PC-3 (cell line): ENCODE measurements around the gene CDAN1. TPM values are rescaled to one million over a fixed set of nuclear protein-coding genes. Genes with fewer than 3 reads are reported as not detected.
"Not testable (repeated sequence)": the region's sequence is repeated elsewhere in the genome, so short reads cannot be mapped to it uniquely, and the experiment has no call there.

ENCODE experiments used
- ATAC-seq: fragments of 200-7000 bp; cut with Tn5 transposase; 2 replicates; pipeline ENCODE4 v1.9.1; 2020; ENCODE audit warnings: mild to moderate bottlenecking, moderate library complexity
- BruUV-seq: library from RNA; stranded (reverse); fragments of 400-500 nt; replicated peaks from 2 replicates; lab custom pipeline; 2021; lab: Mats Ljungman, UMichigan
- CTCF ChIA-PET: fragments of 300-600 bp; sonication (Branson Sonifier 250); formaldehyde crosslinking; loops from one replicate; lab custom pipeline; 2022; ENCODE audit warnings: antibody characterized with exemption; lab: Charles Lee
- POLR2A ChIA-PET: fragments of 300-600 bp; sonication (Branson Sonifier 250); formaldehyde crosslinking; loops from one replicate; lab custom pipeline; 2022; ENCODE audit warnings: antibody characterized with exemption; ENCODE audit not compliant: unreplicated experiment; lab: Charles Lee
- DNase-seq: peaks from one replicate; pipeline ENCODE4 v3.0.0-alpha.2; 2015
- H2AFZ ChIP-seq: fragments of 300-600 bp; sonication (generic); 2 replicates; pipeline ENCODE4 v1.6.0; 2016; ENCODE audit warnings: antibody characterized with exemption, low read length
- H3F3A ChIP-seq: fragments of 300-600 bp; sonication (generic); one replicate; pipeline ENCODE4 v1.6.0; 2017; ENCODE audit warnings: antibody characterized with exemption, low read length, control low read depth, mild to moderate bottlenecking; ENCODE audit not compliant: unreplicated experiment
- H3K27ac ChIP-seq: fragments of 300-600 bp; sonication (generic); 2 replicates; pipeline ENCODE4 v1.5.1; 2016; ENCODE audit warnings: mild to moderate bottlenecking, low read length
- H3K27me3 ChIP-seq: fragments of 300-600 bp; sonication (generic); 2 replicates; pipeline ENCODE4 v1.6.1; 2016; ENCODE audit warnings: low read length, mixed read lengths
- H3K36me3 ChIP-seq: fragments of 300-600 bp; sonication (generic); 2 replicates; pipeline ENCODE4 v1.6.1; 2016; ENCODE audit warnings: low read depth, mixed run types, low read length, mixed read lengths
- H3K4me1 ChIP-seq: fragments of 300-600 bp; sonication (generic); 2 replicates; pipeline ENCODE4 v1.5.1; 2016; ENCODE audit warnings: low read length; ENCODE audit not compliant: insufficient read depth
- H3K4me2 ChIP-seq: fragments of 300-600 bp; sonication (generic); 2 replicates; pipeline ENCODE4 v1.6.0; 2016; ENCODE audit warnings: low read length
- H3K4me3 ChIP-seq: fragments of 300-600 bp; sonication (generic); 2 replicates; pipeline ENCODE4 v1.5.1; 2016; ENCODE audit warnings: mild to moderate bottlenecking, low read length, mixed read lengths
- H3K79me2 ChIP-seq: fragments of 300-600 bp; sonication (generic); 2 replicates; pipeline ENCODE4 v1.6.1; 2017; ENCODE audit warnings: low read length, mixed read lengths
- H3K9ac ChIP-seq: fragments of 300-600 bp; sonication (generic); 2 replicates; pipeline ENCODE4 v1.6.0; 2016; ENCODE audit warnings: mild to moderate bottlenecking, low read length
- H3K9me2 ChIP-seq: fragments of 300-600 bp; sonication (generic); replicated peaks from 2 replicates; pipeline ENCODE4 v1.6.1; 2016; ENCODE audit warnings: mixed run types, low read length, mixed read lengths
- H3K9me3 ChIP-seq: fragments of 300-600 bp; sonication (generic); 2 replicates; pipeline ENCODE4 v1.6.1; 2016; ENCODE audit warnings: low read length, mixed read lengths
- H4K20me1 ChIP-seq: fragments of 300-600 bp; sonication (generic); 2 replicates; pipeline ENCODE4 v1.6.1; 2016; ENCODE audit warnings: low read length, mixed read lengths
- CTCF ChIP-seq: fragments of 300-600 bp; sonication (generic); conservative IDR thresholded peaks from 2 replicates; pipeline ENCODE4 v1.5.1; 2017; ENCODE audit warnings: antibody characterized with exemption, low read depth, mild to moderate bottlenecking, low read length
- EZH2 ChIP-seq: fragments of 300-600 bp; sonication (generic); IDR thresholded peaks from one replicate; pipeline ENCODE4 v1.6.1; 2017; ENCODE audit warnings: antibody characterized with exemption, mild to moderate bottlenecking, low read length; ENCODE audit not compliant: unreplicated experiment
- EZH2phosphoT487 ChIP-seq: fragments of 300-600 bp; sonication (generic); IDR thresholded peaks from 2 replicates; pipeline ENCODE4 v1.6.1; 2018; ENCODE audit warnings: mild to moderate bottlenecking, antibody characterized with exemption, low read length, borderline replicate concordance
- intact Hi-C: fragments of 100-400 bp; cut with micrococcal nuclease; formaldehyde crosslinking; loops from 2 replicates; pipeline ENCODE4 v1.9.0; 2023
- total RNA-seq: library from RNA; depleted of rRNA; stranded (reverse); fragments of >200 nt; gene quantifications from 2 replicates; pipeline ENCODE4 v1.2.3, GENCODE V29; 2014

The CDAN1 gene
- total RNA-seq, 1 experiment from 2014 or later: 38.6 TPM

- H3K9me2 ChIP-seq: no peaks in the 10 kb centered on the region
- no peaks in the 10 kb centered on the region for H3K27me3 ChIP-seq
- ChIA-PET CTCF (no interaction called here), POLR2A (no interaction called here)
- no peak for ATAC-seq
- H2AFZ ChIP-seq: no peak overlapping the region
- TF ChIP-seq EZH2 (no peak), EZH2phosphoT487 (no peak)
- peaks cover 11% of the 10 kb centered on the region; the same call in 1 of the 2 replicates for H3K4me1 ChIP-seq
- H3K9me3 ChIP-seq: no peaks in the 10 kb centered on the region
- no peak for DNase-seq
- no peaks in the 10 kb centered on the region for H3K36me3 ChIP-seq
- no peak overlapping the region for H3K4me3 ChIP-seq
- no peaks in the 10 kb centered on the region for H3F3A ChIP-seq
- no peaks in the 10 kb centered on the region for H3K79me2 ChIP-seq
- H3K27ac ChIP-seq: no peak overlapping the region
- intact Hi-C loops: no loop called here
- no peak overlapping the region for H3K9ac ChIP-seq
- no peak overlapping the region for H3K4me2 ChIP-seq
- no peaks in the 10 kb centered on the region for H4K20me1 ChIP-seq
- BruUV-seq: no TSS peak
These were observed 55.8 kb downstream of the CDAN1 start for GRCh38 chr15:42681119-42681518.

- H3K9ac ChIP-seq, H3K9me3 ChIP-seq, H3K79me2 ChIP-seq, H2AFZ ChIP-seq, BruUV-seq, H3K4me2 ChIP-seq, H4K20me1 ChIP-seq, POLR2A ChIA-PET, H3K36me3 ChIP-seq, CTCF ChIA-PET, H3F3A ChIP-seq, H3K9me2 ChIP-seq, H3K27me3 ChIP-seq, intact Hi-C loops, H3K4me3 ChIP-seq: not testable (repeated sequence)
- H3K27ac ChIP-seq: 0 out of 2 replicates have a peak overlapping the region, but pooled peaks have one; percentile 19
- DNase-seq (peak; percentile 80), ATAC-seq (peak; percentile 86)
- peaks cover 11% of the 10 kb centered on the region; the same call in 1 of the 2 replicates for H3K4me1 ChIP-seq
These were observed 56.8 kb downstream of the CDAN1 start for GRCh38 chr15:42680142-42680482.

- Histone ChIP-seq H3K4me3 (no peak overlapping the region), H3K9me2 (no peaks in the 10 kb centered on the region), H3K4me1 (peaks cover 11% of the 10 kb centered on the region; the same call in 1 of the 2 replicates), H3K9me3 (no peaks in the 10 kb centered on the region), H4K20me1 (no peaks in the 10 kb centered on the region), H3K4me2 (no peak overlapping the region), H3K9ac (no peak overlapping the region), H3K79me2 (no peaks in the 10 kb centered on the region), H3K27me3 (no peaks in the 10 kb centered on the region), H3K36me3 (no peaks in the 10 kb centered on the region), H3K27ac (peak overlapping the region; percentile 19; the same call in 1 of the 2 replicates), H3F3A (no peaks in the 10 kb centered on the region), H2AFZ (no peak overlapping the region)
- no peak for TF ChIP-seq EZH2
- no peak for TF ChIP-seq EZH2phosphoT487
- TF ChIP-seq CTCF: no peak
- POLR2A ChIA-PET: no interaction called here
- CTCF ChIA-PET: no interaction called here
- peak; percentile 43 for DNase-seq
- ATAC-seq: peak; percentile 61
- intact Hi-C loops: no loop called here
- no TSS peak for BruUV-seq
These were observed 57.4 kb downstream of the CDAN1 start for GRCh38 chr15:42679285-42680141.
